ENCODE measurements around the gene PRRT1B.

Gene PRRT1B

DNA sequence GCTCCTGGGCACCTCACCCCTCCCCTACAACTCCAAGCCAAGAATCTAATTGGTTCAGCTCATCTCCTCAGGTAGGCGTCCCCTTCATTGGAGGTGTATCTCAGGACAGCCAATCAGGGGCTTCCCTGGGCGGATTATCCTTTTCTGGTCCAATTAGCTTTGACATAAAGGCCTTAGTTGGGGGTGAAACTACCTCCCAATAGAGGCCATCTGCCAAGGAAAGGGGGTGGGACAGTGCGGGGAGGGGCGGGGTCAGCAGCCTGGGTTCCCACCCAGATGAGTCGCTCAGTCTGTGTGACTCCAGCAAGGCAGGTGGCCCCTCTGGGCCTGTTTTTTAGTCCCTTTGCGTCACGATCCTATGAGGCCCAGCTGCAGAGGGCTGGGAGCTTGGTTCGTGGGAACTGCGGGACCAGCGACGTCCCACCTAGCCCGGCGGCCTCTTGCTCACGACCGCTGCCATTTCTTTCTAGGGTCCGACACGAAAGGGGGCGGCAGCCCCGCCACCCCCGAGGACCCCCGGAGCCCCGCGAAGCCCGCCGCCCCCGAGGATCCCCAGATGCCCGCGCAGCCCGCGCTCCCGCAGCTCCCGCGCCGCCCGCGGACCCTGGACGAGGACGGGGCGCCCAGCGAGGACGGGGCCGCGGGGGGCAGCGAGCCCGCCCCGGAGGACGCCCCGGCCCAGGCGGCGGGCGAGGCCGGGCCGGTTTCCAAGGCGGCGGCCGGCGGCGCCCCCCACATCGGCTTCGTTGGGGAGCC is 8.9 kb downstream of the PRRT1B start:
- no peak for DNase-seq

DNA sequence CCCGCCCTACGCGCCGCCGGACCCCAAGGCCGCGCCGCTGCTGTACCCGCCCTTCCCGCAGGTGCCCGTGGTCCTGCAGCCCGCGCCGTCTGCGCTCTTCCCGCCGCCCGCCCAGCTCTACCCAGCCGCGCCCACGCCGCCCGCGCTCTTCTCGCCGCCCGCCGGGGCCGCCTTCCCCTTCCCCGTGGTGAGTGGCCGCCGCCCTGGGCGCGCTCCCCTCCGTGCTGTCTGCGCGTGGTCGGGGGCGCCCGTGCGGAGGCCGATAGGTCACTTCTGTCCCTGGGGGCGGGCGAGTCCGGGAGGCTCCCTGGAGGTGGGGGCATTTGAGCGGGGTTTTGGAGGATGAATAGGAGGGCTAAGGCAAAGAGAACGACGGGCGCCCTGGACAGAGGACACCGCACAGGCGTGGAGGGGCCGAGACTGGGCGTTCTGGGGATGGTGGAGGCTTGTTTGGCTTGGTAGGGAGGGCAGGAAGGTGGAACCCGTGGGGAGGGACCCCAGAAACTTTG is 9.6 kb downstream of the PRRT1B start:
- DNase-seq: no peak

DNA sequence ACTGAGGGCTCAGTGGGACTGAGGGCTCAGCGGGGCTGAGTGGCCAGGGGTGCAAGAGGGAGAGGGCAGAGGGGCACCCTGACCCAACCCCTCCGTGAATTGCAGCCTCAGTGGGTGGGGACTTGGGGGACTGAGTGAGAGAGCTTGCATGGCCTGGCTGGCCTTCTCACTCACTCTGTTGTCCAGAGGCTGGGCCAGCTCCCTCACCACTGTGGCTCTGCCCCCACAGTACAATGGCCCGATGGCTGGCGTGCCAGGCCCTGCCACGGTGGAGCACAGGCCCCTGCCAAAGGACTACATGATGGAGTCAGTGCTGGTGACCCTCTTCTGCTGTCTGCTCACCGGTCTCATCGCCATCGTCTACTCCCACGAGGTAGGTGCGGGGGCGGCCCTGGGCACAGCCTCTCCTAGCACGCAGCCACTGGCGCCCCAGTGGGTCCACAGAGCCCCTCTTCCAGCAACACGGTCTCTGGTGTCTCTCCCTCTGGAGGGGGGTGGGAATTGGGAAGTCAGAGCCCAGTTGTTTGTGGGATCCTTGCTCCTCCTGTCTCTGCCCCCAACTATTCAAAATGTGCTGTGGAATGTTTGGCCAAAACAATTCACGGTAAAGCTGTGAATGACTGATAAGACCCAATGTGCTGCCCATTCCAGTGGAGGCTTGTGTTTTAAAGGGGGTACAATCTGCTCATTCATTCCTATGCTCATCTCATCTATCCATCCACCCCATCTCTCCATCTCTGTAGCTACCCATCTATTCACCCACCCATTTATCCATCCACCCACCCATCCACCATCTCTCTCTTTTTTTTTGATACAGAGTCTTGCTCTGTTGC is 10.7 kb downstream of the PRRT1B start:
- DNase-seq: no peak

DNA sequence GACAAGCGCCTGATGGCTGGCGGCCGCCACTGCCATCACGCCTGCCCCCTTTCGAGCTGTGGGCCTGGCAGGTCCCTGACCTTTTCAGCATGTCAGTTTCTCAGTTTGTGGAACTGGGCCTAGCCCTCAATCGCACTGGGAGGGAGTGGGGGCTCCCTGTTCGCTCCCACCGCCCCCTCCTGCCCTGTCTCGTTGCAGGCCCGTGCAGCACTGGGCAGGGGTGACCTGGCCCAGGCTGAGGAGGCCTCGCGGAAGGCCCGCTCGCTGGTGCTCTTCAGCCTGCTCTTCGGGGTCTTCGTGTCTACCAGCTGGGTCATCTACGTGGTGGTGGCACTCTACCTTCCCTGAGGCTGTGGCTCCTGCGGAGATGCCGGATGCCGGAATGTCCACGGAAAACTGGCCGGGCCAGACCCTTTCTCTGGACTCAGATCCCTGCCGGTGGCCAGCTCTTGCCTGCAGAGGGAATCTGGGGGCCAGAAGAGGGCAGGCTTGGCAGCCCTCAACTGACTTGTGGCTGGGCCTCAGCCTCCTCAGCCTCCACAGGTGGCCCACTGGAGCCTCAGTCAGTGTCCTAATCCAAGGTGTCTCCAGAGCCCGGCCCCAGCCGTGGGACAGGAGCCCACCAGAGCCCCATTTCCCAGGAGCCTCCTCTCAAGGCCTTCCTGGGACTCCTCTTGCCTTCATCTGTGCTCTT is 12.7 kb downstream of the PRRT1B start:
- no peak for DNase-seq

DNA sequence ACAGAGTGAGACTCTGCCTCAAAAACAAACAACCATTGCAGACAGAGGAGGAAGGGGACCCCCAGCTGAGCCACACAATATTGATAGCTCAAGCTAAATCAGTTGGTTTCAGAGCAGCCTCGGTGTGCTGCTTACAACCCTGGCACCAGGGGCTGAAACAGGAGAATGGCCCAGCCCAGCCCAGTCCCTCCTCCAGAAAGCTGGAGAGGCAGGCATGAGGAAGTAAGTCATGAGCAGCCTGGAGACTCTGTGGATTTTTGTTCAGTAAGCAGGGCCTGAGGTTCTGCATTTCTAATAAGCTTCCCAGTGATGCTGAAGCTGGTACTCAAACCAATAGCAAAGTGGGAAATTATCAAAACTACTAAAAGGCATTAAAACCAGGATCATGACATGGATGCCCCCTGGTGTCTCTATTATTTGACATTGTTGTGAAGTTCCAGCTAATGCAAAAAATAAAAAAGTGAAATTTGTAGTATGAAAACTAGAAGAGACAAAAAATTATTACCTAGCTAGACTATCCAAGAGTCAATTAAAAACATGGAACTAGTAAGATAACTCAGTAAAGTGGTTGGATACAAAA is 14.2 kb downstream of the PRRT1B start:
- DNase-seq: no peak

DNA sequence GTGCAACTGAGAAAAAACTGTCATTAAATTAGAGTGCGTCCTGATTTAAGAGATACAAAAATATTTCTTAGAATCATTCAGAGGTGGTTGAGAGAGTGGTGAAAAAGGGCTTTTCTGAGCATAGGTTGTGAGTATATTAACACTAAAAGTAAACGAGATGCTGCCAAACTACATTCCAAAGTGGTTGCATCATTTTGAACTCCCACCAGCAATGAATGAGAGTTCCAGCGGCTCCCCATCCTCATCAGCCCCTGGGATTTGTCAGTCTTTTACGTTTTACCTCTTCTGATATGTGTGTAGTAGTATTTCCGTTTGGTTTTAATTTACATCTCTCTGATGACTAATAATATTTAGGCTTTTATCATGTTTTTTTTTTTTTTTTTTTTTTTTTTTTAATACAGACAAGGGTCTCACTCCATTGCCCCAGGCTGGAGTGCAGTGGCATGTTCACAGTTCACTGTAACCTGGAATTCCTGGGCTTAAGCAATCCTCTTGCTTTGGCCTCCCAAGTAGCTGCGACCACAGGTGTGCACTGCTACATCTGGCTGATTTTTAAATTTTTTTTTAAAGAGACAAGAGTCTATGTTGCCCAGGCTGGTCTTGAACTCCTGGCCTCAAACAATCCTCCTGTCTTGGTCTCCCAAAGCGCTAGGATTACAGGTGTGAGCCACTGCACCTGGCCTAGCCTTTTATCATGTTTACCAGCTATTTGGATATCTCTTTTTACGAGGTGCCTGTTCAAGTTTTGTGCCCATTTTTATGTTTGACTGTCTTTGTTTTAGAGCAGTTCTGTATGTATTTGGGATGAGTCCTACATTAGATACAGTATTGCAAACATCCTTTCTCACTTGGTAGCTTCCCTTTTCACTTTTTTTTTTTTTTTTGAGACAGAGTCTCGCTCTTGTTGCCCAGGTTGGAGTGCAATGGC is 17.0 kb downstream of the PRRT1B start:
- no peak for DNase-seq

DNA sequence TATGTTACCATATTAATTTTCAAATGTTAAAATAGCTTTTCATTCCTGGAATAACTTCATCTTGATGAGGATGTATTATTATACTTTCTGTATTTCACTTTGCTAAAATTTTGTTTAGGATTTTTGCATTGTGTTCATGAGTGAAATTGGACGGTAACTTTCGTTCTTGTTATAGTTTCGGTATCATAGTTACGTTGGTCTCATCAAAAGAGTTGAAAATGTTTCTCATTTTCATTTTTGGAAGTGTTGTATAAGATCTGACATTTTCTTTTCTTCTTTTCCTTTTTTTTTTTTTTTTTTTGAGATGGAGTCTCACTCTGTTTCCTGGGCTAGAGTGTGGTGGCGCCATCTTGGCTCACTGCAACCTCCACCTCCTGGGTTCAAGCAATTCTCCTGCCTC is 20.0 kb downstream of the PRRT1B start:
- DNase-seq: no peak

DNA sequence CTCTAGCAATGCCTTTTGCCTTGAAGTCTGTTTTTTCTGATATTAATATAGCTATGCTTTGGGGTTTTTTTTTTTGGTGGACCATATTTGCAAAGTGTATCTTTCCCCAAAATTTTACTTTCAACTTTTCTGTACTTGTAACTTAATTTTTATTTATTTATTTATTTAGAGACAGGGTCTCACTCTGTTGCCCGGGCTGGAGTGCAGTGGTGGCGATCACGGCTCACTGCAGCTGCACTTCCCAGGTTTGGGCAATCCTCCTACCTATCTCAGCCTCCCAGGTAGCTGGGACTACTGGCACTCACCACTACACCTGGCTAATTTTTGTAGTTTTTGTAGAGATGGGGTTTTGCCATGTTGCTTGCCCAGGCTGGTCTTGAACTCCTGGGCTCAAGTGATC is 20.8 kb downstream of the PRRT1B start:
- DNase-seq: no peak

DNA sequence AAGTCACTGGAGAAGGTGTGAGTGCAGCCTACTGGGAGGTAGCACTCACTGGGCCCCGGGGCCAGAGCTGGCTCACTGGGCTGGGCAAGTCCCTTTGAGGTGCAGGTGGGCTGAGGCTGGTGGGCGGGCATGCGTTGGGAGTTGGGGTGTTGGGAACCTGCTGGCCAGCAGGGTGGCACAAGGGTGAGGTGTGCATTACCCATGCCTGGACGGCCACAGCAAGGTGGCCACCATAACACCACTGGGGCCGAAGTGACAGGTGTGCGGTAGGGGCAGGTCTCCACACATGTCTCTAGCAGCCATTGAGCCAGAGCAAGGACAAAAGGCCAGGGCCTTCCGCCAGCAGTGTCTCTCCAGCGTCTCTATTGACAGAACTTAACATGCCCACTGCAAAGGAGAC is 22.6 kb downstream of the PRRT1B start:
- DNase-seq: no peak

DNA sequence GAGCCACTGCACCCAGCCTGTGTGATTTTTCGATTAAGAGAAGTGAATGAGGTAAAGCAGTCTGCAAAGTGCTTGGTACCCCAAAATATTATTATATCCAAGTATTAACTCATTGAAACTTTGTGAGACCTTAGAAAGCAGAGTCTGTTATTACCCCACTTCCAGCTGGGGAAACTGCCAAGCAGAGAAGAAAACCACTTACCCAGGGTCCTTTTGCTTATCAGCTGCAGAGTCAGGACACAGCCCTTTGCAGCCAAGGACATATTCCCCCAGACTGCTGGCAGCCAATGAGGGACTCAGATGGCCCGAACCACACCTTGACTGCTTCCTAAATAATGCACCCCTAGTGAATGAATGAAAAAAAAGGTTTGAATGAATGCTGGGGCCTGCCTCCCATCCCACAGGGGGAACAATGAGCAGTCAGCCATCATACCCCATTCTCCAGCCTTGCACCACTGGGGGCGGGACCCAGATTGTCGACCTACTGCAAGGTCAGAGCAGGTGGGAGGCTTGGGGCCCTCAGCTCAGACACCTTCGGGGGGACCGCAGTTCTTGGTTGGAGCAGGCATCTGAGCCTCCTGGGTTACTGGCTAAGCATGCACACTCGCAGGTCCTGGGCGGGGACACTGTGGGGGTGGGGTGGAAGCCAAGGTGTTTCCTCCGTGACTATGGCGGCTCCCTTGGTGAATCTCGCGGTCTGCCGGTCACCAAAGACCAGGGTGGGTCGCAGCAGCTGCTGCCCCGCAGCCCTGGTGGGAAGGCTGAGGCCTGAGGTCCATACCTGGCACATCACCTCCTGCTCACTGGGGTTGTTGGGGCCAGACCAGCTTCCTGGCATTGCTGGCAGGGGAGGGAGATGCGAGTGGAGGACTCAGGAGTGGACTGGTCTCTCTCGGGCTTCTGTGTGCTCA is 29.7 kb downstream of the PRRT1B start:
- DNase-seq: no peak

DNA sequence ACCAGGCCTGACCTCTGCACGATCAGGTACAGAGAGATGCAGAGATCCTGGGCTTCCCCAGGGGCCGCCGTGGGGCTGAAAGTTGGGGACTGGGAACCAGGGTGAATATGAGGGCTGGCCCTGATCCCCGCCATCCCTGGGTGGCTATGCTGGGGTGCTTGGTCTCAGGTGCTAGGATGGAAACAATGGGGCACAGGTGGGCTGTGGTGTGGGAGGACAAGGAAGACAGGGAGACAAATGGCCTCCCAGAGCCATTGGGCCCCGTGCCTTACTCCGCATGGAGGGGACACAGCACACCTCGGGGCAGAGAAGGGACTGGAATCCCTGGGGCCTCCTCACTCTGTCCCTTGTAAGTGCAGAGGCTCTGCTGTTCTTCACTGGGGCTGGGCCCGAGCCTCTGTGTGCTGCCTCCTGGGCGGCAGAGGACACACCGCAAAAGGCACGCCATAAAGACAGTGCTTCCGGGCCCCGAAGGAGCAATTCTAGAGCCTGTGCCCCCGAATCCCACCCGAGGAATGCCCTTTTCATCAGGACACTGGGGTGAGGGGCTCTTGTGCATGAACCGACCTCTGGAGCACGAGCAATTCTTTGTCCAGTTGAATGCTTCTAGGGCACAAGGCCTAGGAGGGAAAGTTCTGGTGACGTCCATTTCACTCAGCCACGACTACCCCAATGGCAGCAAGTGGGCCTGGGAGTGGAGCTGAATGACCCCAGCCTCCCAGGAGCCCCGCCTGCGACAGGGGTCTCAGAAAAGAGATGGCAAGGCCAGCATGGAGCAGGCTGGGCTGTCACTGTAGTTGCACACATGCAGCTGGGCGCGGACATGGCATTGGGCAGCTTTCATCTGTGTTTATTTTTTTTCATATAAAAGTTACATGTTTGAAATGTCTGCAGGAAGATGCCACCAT is 30.9 kb downstream of the PRRT1B start:
- no peak for DNase-seq

DNA sequence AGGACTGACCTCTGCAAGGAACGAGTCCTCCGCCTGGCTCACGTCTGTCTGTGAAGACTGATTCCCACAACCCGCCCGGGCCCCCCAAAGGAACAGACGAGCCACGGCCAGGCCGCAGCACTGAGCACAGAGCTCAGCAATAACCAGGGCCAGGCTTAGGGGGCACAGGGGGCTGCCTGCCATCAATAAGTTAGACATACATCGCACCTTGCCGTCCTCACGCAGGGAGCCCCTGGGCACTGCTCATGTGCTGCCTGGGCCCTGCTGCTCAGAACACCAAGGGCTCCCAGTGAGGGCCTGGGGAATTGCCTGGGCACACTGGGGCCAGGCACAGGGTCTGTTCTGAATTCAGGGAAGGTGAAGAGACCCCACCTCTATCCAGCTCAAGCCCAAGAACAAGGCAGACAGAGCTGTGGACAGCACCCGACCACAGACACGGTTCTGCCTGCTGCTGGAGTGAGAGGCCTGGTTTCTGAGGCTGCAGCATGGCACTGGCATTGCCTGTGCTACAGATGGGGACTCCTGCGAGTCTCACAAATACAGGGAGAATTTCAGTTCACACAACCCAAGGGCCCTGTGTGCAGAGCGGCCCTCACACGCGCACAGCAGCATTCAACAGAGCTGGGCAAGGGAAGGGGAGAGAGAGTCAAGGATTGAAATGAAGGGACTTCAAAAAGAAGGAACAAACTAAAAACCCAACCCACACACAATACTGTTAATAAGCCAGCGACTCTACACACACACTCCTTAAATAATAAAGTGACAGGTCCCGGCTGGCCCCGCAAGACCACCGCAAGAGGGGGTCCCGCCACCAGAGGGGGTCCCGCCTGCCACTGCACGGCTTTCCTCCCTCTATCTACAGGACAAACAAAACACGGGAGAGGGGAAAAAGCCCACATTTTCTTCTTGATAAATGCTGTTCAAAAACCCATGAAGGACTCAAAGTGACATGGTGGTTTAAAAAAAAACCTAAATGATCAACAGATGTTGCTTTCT is 32.0 kb downstream of the PRRT1B start:
- DNase-seq: no peak

DNA sequence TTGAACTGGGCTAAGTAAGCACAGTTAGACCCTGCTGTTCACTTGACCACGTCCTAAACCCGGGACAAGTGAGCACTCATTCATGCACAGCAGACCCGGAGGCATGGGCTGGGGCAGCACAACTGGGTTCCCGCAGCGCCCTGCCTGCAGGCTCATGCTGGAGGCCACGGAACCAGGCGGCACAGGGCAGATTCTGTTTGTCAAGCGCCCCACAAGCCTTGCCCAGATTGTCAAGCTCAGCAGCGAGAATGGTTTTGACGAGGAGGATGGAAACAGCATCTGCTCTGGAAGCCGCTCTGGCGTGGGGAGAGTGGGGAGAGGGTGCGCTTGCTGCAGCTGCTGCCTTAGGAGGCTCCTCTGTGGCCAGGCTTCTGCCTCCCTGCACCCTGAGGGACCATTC is 32.7 kb downstream of the PRRT1B start:
- DNase-seq: no peak

DNA sequence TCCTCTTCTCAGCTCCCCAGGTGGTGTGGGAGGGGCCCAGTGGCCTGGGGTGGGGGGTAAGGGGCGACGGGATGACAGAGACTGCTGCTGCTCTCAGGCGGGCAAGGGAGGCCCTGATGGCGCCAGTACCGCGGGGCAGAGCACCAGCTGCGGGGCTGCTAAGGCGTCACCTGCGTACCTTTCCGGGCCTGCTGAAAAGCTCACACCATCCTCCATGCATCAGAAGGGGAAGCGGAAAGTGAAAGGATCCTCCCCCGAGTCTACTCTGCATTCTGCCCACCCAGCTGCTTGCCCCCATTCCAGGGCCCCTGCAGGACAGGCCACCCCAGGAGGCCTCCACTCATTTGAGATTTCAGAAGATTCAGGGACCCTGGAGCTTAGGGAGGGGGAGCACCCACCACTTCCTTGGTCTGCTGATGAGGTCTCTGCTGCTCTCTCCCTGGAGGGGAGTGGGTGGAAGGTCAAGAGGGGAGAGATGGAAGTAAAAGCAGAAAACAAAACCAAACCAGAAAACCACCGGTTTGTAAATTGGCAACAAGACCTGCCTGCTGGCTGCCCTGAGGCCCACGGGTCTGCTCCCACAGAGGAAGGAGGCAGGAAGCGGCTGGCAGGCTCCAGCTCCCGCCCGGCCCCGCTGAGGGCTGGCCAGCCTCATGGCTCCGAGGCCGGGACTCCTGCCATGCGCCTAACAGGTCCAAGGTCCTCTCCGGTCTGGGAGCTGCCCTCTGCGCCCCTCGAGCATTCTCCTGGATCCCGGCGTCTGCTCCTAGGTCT is 33.6 kb downstream of the PRRT1B start:
- no peak for DNase-seq

DNA sequence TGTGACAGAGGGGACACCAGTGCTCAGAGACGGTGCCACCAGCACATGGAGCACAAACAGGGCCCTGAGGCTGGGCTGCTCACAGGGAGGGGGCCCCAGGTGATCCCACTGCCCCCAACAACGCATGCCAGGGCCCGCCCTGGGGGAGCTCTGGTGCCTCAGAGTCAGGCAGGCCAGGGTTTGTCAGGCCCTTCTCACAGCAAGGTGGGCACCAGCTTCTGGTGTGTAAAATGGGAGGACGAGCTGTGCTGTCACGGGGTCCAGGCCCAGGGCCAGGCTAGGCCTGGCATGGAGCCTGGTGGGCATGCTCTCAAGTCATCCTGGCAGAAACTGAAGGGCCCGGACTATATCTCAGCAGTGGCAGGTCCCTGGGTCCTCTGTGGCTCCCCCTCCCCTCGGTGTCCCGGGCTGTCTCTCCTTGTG is 34.5 kb downstream of the PRRT1B start:
- no peak for DNase-seq

DNA sequence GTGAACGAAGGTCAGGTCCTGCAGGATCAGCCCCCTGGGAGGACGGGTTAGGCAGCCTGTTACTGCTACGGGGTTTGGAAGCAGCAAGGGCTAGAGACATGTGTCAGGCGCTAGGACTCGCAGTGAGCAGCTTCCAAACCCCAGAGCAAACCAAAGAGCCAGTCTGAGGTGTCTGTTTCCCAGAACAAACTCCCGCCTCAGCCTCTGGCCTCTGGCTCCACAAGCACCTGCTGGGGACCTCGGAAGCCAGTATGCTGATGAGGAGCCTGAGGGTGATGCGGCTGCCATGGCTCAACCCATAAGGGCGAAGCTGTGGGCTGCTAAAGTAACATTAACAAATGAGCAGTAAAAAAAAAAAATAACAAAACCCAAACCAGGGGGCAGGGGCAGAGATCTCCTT is 35.0 kb downstream of the PRRT1B start:
- no peak for DNase-seq

DNA sequence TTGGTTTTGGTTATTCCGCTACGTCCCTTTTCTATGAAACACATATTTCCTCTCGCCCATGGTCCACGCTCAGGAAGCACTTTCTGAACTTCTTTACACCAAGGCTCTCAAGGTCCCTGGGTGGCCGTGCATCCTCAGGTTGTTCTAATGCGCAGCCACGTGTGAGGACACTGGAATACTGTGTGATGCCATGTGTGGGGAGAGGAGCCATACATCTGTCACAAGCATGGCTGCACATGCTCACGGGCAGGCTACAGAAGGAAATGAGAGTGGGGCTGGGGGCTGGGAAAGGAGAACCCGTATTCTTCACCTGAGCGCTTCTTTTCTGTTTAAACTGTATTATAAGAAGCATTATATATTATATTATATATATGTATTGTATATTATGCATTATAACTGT is 36.7 kb downstream of the PRRT1B start:
- DNase-seq: no peak

All from right hindlimb (tissue), 1 donor.